Hypothalamus (tissue), 51 donors: ENCODE results near the gene FBXO34.

Experiments used
- DNase-seq, 51 donors: peaks; one replicate each; lab custom pipeline; 2025; lab: John Stamatoyannopoulos, UW

FBXO34 gene

GRCh38 chr14:55272387-55272786, 1.2 kb downstream of the FBXO34 start:
- no peak for DNase-seq

GRCh38 chr14:55272922-55273321, 1.7 kb downstream of the FBXO34 start:
- DNase-seq, result no peak

GRCh38 chr14:55274146-55274545, 2.9 kb downstream of the FBXO34 start:
- DNase-seq, result no peak

- peak in 1 of 51 donors; percentile 7 for DNase-seq
Measured at GRCh38 chr14:55274751-55275150, 3.5 kb downstream of the FBXO34 start.

- DNase-seq, result no peak
Measured at GRCh38 chr14:55276736-55277135, 5.5 kb downstream of the FBXO34 start.

GRCh38 chr14:55277972-55278740, 6.9 kb downstream of the FBXO34 start:
- DNase-seq, result no peak

- no peak for DNase-seq
Measured at GRCh38 chr14:55279384-55279783, 8.2 kb downstream of the FBXO34 start.

- DNase-seq, result no peak
Measured at GRCh38 chr14:55281316-55281839, 10.2 kb downstream of the FBXO34 start.

- DNase-seq, result no peak
Measured at GRCh38 chr14:55285048-55285652, 13.9 kb downstream of the FBXO34 start.

- DNase-seq, result no peak
Measured at GRCh38 chr14:55288439-55288838, 17.2 kb downstream of the FBXO34 start.

- DNase-seq, result no peak
Measured at GRCh38 chr14:55291480-55292081, 20.4 kb downstream of the FBXO34 start.

GRCh38 chr14:55294603-55295002, 23.4 kb downstream of the FBXO34 start:
- no peak for DNase-seq

- no peak for DNase-seq
Measured at GRCh38 chr14:55297611-55298499, 26.6 kb downstream of the FBXO34 start.

- DNase-seq, result no peak
Measured at GRCh38 chr14:55298500-55298822, 27.2 kb downstream of the FBXO34 start.

- DNase-seq, result no peak
Measured at GRCh38 chr14:55301437-55302121, 30.4 kb downstream of the FBXO34 start.

GRCh38 chr14:55302367-55303124, 31.3 kb downstream of the FBXO34 start:
- DNase-seq, result no peak

- DNase-seq, result no peak
Measured at GRCh38 chr14:55303125-55303499, 31.9 kb downstream of the FBXO34 start.

- DNase-seq, result no peak
Measured at GRCh38 chr14:55303691-55304145, 32.5 kb downstream of the FBXO34 start.

GRCh38 chr14:55306938-55307589, 35.8 kb downstream of the FBXO34 start:
- DNase-seq, result no peak
